GM18909 (cell line): ENCODE results near the gene FKBP5.
"Not testable (repeated sequence)": the region's sequence is repeated elsewhere in the genome, so short reads cannot be mapped to it uniquely, and the experiment has no call there.

Experiments
- ATAC-seq: cut with Tn5 transposase; IDR thresholded peaks from one replicate; pipeline ENCODE4 v1.9.1; 2021; ENCODE audit warnings: mild to moderate bottlenecking; ENCODE audit not compliant: unreplicated experiment, poor library complexity

FKBP5 gene

GRCh38 chr6:35561113-35561512, 127.6 kb downstream of the FKBP5 start:
- no peak for ATAC-seq

GRCh38 chr6:35558571-35558970, 130.1 kb downstream of the FKBP5 start:
- ATAC-seq, result no peak

- ATAC-seq, result no peak
Observed at GRCh38 chr6:35557239-35557638, 131.5 kb downstream of the FKBP5 start.

- no peak for ATAC-seq
Observed at GRCh38 chr6:35554811-35555210, 133.9 kb downstream of the FKBP5 start.

- ATAC-seq, result no peak
Observed at GRCh38 chr6:35553315-35553714, 135.4 kb downstream of the FKBP5 start.

GRCh38 chr6:35552285-35552917, 136.3 kb downstream of the FKBP5 start:
- ATAC-seq, result no peak

- ATAC-seq, result no peak
Observed at GRCh38 chr6:35550437-35550836, 138.3 kb downstream of the FKBP5 start.

- no peak for ATAC-seq
Observed at GRCh38 chr6:35547676-35548075, 141.0 kb downstream of the FKBP5 start.

GRCh38 chr6:35544769-35545361, 143.8 kb downstream of the FKBP5 start:
- no peak for ATAC-seq

GRCh38 chr6:35543459-35544193, 145.1 kb downstream of the FKBP5 start:
- ATAC-seq, result no peak

- no peak for ATAC-seq
Observed at GRCh38 chr6:35541836-35542235, 146.9 kb downstream of the FKBP5 start.

- ATAC-seq, result no peak
Observed at GRCh38 chr6:35539223-35539622, 149.5 kb downstream of the FKBP5 start.

GRCh38 chr6:35535847-35536246, 152.9 kb downstream of the FKBP5 start:
- ATAC-seq, result not testable (repeated sequence)

GRCh38 chr6:35534407-35535170, 154.1 kb downstream of the FKBP5 start:
- no peak for ATAC-seq

GRCh38 chr6:35533981-35534380, 154.7 kb downstream of the FKBP5 start:
- ATAC-seq, result no peak

GRCh38 chr6:35532126-35532525, 156.6 kb downstream of the FKBP5 start:
- no peak for ATAC-seq

GRCh38 chr6:35524380-35525020, 164.2 kb downstream of the FKBP5 start:
- ATAC-seq, result no peak
